Hematopoietic multipotent progenitor cell treated with erythropoietin and hydrocortisone succinate and interleukin-3 and kit ligand, for 8 days (in vitro differentiated cells): Measurements from ENCODE around the gene MYL6.

Experiments
- DNase-seq: peaks from one replicate; pipeline ENCODE4 v3.0.0-alpha.2; 2015

MYL6 gene

GRCh38 chr12:56158029-56158925 lies at the start of gene MYL6:
TSS of gene MYL6 (plus strand) at chr12:56158359. CDS start at chr12:56158402, 43 bp downstream.
- peak; percentile 98 for DNase-seq

GRCh38 chr12:56110571-56110970 lies 47.6 kb upstream of the MYL6 start:
- DNase-seq = no peak

DNA sequence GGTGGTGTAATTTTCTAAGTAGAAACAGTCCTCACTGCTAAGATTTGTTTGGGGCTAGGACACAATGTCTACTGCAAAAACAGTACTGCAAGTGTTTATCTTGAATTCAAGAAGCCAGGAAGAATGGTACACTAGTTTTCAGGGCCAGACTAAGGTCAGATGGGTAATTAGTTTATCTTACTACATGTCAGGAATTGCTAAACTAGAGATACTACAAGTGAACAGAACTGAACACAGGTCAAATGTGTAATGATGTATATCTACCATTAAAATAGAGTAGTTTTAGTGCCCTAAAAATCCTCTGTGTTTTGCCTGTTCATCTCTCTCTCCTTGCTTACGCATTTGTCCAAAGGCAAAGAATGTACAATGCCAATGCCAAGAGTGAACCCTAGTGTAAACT lies 44.1 kb upstream of the MYL6 start:
- no peak for DNase-seq

- DNase-seq = no peak
Measured at GRCh38 chr12:56115329-56115728, 42.8 kb upstream of the MYL6 start.

GRCh38 chr12:56116267-56117081 lies 41.7 kb upstream of the MYL6 start, which contains the start of gene RPL41:
TSS of gene RPL41 (plus strand) at chr12:56116633.
- DNase-seq = peak; percentile 97

DNA sequence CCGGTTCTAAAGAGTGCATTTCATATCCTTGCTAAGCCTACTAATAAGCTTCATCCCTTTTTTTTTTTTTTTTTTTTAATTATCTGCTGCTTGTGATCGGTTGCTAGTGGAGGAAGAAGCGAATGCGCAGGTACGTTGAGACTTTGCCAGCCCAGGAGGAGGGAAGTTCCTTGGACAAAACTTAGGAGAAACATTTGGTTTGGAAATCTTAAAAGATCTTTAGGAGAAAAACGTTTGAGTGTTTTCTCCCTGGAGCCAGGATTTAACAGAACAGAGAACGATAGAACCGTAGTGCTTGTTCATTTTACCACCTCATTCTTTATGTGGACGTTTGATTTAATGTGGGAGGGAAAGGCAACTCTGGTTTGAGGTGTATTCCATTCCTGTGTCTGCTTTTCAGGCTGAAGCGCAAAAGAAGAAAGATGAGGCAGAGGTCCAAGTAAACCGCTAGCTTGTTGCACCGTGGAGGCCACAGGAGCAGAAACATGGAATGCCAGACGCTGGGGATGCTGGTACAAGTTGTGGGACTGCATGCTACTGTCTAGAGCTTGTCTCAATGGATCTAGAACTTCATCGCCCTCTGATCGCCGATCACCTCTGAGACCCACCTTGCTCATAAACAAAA lies 41.0 kb upstream of the MYL6 start:
- DNase-seq = peak; percentile 48

GRCh38 chr12:56117778-56118687 lies 40.1 kb upstream of the MYL6 start, which contains the start of gene ZC3H10:
TSS of gene ZC3H10 (plus strand) at chr12:56118266. CDS start at chr12:56120563, 2,297 bp downstream.
- DNase-seq = peak; percentile 99

DNA sequence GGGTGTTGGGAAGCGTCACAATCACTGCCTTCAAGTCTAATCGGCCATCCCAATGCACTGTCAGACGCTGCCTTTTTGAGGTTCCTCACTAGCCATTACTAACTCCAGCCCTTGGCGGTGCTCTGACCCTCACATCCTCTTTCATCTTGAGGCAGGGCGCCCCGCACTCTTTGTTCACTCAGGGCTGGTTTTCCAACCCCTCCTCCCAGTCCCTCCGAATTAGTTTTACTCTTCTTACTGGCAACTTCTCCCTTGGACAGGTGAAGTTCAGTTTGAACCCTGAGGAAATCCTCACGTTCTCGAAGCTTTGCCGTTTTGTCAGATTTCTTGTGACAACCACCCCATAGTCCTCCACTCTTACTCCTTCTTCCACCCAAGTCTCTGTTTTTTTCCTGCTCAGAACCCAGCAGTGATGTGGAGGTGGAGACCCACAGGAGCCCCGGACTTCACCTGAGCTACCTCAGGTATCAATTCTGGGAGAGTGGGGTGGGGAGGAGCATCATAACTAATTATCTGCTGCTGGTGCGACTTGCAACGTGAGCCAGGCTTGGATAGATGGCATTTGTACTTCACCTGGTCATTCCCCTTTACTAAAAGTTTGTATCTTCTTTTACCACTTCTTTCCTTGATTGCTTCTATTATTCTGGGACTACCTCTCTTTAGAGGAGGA lies 39.3 kb upstream of the MYL6 start:
- DNase-seq = no peak

- DNase-seq = peak; percentile 93
Measured at GRCh38 chr12:56119361-56119796, 38.8 kb upstream of the MYL6 start.

DNA sequence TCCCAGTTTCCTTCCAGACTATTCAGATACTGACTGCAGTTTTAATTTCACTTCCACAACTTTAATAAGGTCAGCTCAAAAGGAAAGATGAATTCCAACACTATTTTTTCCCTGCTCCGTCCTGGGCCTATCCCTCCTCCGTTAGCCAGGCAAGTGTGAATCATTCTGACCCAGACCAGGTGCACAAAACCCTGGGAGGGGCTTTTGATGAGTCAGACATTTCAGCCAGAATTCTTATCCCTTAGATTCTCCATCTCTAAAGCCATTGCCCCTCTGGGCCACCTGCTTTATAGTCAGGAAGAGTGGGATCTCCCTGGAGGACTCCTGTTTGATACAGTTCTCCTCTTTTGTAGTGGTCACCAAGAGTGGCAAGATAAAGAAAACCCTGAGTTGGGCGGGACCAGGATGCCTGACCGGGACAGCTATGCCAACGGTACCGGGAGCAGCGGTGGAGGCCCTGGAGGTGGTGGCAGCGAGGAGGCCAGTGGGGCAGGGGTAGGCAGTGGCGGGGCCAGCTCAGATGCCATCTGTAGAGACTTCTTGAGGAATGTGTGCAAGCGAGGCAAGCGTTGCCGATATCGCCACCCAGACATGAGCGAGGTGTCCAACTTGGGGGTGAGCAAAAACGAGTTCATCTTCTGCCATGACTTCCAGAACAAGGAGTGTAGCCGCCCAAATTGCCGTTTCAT lies 37.9 kb upstream of the MYL6 start:
- DNase-seq = no peak

DNA sequence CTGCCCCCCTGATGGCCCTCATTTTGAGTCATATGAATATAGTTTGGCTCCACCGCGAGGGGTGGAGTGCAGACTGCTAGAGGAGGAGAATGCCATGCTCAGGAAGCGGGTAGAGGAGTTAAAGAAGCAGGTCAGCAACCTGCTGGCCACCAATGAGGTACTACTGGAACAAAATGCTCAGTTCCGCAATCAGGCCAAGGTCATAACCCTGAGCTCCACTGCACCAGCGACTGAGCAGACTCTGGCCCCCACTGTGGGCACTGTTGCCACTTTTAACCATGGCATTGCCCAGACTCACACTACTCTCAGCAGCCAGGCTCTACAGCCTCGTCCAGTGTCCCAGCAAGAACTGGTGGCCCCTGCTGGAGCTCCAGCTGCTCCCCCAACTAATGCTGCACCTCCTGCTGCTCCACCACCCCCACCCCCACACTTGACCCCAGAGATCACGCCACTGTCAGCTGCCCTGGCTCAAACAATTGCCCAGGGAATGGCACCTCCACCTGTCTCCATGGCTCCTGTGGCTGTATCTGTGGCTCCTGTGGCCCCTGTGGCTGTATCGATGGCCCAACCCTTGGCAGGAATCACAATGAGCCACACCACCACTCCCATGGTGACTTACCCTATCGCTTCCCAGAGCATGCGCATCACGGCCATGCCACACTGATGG lies 36.8 kb upstream of the MYL6 start:
- DNase-seq = no peak

DNA sequence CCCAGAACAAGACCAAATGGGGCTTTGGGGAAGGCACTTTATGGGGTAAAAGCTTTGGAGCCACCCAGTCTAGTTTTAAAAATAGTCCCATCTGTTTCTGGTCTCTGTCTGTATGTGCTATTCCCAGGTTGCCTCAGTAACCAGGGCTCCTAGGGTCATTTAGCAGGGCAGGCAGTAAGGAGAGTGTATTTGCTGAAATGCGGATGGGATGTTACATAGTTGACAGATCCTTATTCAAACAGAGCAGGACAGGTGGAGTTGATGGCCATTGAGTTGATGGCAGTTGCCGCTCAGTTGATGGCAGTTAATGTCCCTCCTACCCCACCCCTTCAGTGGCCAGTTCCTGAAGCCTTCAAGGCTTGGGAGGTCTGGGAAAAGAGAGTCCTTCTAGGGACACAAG lies 35.5 kb upstream of the MYL6 start:
- no peak for DNase-seq

- DNase-seq = no peak
Measured at GRCh38 chr12:56124133-56124532, 34.0 kb upstream of the MYL6 start.

- DNase-seq = peak; percentile 79
Measured at GRCh38 chr12:56126732-56127239, 31.4 kb upstream of the MYL6 start.

DNA sequence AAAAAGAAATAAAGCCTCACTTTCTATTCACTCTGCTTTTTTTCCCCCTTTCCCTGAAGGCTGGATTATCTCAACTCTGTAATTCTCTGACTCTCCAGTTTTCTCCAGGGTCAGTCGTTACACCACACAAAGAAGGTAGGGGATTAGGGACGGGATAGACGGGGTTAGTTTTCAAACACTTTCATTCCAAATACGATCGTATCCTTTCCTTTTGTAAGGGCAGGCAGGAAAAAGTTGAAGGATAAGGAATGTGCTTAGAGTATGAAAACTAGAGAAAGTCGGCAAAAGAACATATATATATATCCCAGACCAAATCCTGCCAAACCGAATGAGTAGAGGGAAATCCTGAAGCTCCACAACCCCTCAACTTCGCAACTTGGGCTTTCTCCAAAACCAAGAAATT lies 30.7 kb upstream of the MYL6 start:
- no peak for DNase-seq

DNA sequence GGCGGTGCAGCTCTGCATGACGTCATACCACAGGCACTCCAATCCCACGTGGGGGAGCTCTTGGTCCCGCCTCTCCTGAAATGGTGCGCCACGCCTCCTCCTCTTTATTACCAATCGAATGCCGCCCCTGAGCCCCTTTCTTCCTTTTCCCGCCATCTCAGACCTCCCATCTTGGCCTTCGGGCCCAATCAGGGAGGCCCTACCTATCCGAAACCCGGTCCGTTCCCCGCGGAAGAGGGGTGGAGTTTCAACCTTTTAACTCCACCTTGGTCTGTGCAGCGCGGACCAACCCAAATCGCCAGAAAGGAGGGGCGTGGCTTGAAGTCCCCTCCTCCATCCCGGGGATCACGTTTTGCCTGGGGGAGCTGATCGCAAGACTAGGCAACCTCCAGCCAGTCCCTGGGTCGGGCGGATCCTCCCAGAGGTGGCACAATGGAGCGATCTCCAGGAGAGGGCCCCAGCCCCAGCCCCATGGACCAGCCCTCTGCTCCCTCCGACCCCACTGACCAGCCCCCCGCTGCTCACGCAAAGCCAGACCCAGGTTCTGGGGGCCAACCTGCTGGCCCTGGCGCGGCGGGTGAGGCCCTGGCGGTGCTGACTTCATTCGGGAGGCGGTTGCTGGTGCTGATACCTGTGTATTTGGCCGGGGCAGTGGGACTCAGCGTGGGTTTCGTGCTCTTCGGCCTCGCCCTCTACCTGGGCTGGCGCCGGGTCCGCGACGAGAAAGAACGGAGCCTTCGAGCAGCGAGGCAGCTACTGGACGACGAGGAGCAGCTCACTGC lies 30.1 kb upstream of the MYL6 start, which contains the start of gene ESYT1:
ESYT1 (plus strand) TSS at position 380 of the 782 bp plus-strand sequence; CDS start at position 433, 53 bp downstream.
- peak; percentile 100 for DNase-seq

- no peak for DNase-seq
Measured at GRCh38 chr12:56128670-56129205, 29.4 kb upstream of the MYL6 start.

DNA sequence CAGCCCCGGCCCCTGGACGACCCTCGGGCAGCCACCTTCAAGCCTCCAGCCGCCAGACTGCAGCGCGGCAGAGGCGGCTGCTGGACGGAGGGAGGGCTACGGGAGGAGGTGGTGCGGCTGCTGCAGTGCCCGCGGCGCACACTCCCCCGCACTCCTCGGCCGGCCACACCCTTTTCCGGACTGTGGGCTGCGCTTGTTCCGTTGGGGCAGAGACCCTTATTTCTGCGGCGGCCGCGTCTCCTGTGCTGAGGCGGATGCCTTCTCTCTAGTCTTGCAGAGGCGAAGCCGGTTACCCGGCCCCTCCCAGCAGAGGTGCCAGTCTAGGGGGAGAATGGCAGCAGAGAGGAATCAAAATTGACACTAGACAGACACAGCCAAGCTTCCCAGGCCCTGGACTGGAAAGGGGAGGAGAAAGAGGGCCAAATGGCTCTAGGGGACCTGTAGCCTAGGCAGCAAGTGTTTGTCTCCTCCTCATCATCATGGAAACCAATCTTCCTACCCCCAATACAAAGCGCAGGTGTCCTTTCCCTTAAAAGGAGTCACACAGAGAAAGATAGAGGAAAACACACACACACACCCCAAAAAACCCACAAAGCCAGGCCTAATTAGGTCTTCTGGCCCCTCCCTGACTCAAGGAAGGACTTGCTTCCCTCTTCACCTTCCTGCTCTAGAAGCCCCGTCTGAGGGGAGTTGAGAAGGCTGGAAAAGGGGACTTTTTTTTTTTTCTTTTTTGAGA lies 28.8 kb upstream of the MYL6 start:
- peak; percentile 72 for DNase-seq
